ENCODE data around the gene SOX3.

SOX3 gene

GRCh38 chrX:140492066-140492994, 12.5 kb downstream of the SOX3 start:
- no peak for DNase-seq

- DNase-seq: no peak
These were observed 24.1 kb downstream of the SOX3 start for GRCh38 chrX:140480765-140481164.

GRCh38 chrX:140477987-140478386, 26.9 kb downstream of the SOX3 start:
- DNase-seq: no peak

- no peak for DNase-seq
These were observed 29.8 kb downstream of the SOX3 start for GRCh38 chrX:140475025-140475424.

- DNase-seq: no peak
These were observed 37.7 kb downstream of the SOX3 start for GRCh38 chrX:140467211-140467610.
